ENCODE measurements around the gene CLDN12. TPM values are rescaled to one million over a fixed set of nuclear protein-coding genes. Genes with fewer than 3 reads are reported as not detected.

The CLDN12 gene
- total and polyA plus RNA-seq, 2 donors from 2014 or later: 23.9 to 43.8 TPM

DNA sequence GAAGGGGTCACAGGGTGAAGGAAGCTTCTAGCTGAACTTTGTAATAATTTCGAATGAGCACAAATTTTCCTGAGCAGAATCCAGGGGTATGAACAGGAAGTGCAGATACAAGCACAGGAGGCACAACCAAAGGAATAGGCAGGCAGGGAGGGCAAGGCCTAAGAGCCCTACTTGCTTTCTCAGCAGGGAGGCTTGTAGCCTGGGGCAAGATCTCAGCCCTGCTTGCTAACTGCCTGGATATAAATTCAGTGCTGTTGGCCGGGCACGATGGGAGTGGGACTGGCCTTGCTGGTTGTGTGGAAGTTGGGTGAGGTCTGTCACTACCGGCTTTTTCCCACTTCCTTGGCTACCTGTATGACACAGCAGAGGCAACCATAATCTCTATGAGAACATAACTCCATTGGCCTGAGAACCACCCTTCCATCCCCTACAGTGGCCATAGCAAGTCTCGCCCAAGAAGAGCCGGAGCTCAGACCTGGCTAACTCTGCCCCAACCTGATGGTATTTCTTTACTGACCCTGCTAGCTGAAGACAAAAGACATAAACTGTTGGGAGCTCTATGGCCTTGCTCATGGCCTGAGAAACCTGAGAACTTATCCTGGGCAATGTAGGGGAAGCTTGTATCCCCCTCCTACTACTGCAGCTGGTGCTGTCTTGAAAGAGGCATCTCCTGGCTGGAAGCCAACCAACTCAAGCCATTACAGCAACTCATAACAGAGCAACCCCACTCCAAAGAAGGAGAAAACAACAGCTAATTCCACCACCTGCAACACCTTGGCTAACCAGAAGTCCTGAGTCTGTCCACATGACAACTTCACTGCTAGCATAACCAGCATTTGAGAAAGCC lies 27.6 kb downstream of the CLDN12 start:
- DNase-seq (peak in 2 of 5 donors; percentile 31 to 57), FAIRE-seq (no peak)
- intact Hi-C loops (cut with DNase I): no loop called here
- H3K9ac ChIP-seq (ENCODE audit: low read length in 3 of 3): no peak overlapping the region
- TF ChIP-seq, protein P1, sequence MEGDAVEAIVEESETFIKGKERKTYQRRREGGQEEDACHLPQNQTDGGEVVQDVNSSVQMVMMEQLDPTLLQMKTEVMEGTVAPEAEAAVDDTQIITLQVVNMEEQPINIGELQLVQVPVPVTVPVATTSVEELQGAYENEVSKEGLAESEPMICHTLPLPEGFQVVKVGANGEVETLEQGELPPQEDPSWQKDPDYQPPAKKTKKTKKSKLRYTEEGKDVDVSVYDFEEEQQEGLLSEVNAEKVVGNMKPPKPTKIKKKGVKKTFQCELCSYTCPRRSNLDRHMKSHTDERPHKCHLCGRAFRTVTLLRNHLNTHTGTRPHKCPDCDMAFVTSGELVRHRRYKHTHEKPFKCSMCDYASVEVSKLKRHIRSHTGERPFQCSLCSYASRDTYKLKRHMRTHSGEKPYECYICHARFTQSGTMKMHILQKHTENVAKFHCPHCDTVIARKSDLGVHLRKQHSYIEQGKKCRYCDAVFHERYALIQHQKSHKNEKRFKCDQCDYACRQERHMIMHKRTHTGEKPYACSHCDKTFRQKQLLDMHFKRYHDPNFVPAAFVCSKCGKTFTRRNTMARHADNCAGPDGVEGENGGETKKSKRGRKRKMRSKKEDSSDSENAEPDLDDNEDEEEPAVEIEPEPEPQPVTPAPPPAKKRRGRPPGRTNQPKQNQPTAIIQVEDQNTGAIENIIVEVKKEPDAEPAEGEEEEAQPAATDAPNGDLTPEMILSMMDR (IDR thresholded peaks at IDR 0.05; ENCODE audit: borderline replicate concordance, extremely low read depth, insufficient read depth): no peak
- H3K27me3 ChIP-seq (ENCODE audit: control insufficient read depth, insufficient read depth, low read length): no peaks in the 10 kb centered on the region
- H3K9me3 ChIP-seq (ENCODE audit: control insufficient read depth in 2 of 3, insufficient read depth in 1 of 3, low read length in 3 of 3): peaks cover 0 to 5% (median 0%) of the 10 kb centered on the region in 3 donors
- H3K36me3 ChIP-seq (ENCODE audit: control insufficient read depth in 2 of 3, insufficient read depth in 3 of 3, low read length in 3 of 3): no peaks in the 10 kb centered on the region
- no peak overlapping the region for H3K27ac ChIP-seq (ENCODE audit: low read depth in 2 of 2, low read length in 2 of 2)
- H3K4me3 ChIP-seq (ENCODE audit: low read length in 3 of 3): no peak overlapping the region
- no peaks in the 10 kb centered on the region for H3K4me1 ChIP-seq (ENCODE audit: control insufficient read depth in 2 of 3, insufficient read depth in 2 of 3, low read depth in 1 of 3, low read length in 3 of 3)

DNA sequence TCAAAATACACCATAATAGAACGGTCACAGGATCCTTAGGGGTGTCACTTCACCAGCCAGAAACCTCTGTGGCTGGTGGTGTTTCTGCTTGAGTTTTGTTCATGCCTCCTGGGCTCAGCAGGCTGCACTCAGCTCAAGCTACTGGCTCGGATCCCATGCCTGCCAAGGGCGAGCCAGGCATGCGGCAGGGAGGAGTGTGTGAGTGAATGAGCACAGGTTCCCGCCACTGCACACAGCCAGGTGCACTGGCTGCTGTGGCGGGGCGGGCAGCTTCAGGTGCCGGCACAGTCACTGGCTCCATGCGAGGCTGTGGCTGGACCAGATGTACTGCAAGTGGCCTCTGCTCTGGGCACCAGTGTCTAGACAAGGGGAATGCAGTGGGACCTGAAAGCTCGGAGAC lies 29.5 kb downstream of the CLDN12 start:
- TF ChIP-seq, protein P1 (IDR thresholded peaks at IDR 0.05; ENCODE audit: borderline replicate concordance, extremely low read depth, insufficient read depth): no peak
- Histone ChIP-seq H3K27ac (ENCODE audit: low read depth in 2 of 2, low read length in 2 of 2) (no peak overlapping the region), H3K4me3 (ENCODE audit: low read length in 3 of 3) (no peak overlapping the region), H3K9me3 (ENCODE audit: control insufficient read depth in 2 of 3, insufficient read depth in 1 of 3, low read length in 3 of 3) (peaks cover 0 to 5% (median 0%) of the 10 kb centered on the region in 3 donors), H3K27me3 (ENCODE audit: control insufficient read depth, insufficient read depth, low read length) (no peaks in the 10 kb centered on the region), H3K9ac (ENCODE audit: low read length in 3 of 3) (no peak overlapping the region), H3K4me1 (ENCODE audit: control insufficient read depth in 2 of 3, insufficient read depth in 2 of 3, low read depth in 1 of 3, low read length in 3 of 3) (no peaks in the 10 kb centered on the region), H3K36me3 (ENCODE audit: control insufficient read depth in 2 of 3, insufficient read depth in 3 of 3, low read length in 3 of 3) (no peaks in the 10 kb centered on the region)
- DNase-seq: no peak
- intact Hi-C loops (cut with DNase I): no loop called here
- no peak for FAIRE-seq

DNA sequence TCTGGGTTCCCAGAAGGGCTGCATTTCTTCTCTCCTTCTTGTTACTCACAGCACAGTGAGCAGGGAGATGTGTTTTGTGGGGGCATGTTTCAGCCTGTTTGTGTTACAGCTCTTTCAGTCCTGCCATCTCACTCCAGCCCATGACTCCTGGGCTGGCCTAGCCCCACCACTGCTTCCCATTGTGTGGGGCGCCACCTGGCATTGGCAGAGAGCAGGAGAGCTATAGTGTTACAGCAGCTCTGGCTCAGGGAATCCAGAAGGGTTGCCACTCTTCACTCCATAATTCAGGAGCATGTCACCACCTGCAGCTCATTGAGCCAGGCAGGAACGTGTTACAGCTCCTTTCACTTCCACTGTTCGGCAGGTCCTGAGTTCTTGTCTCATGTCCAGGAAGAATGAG lies 30.0 kb downstream of the CLDN12 start:
- Histone ChIP-seq H3K27ac (ENCODE audit: low read depth in 2 of 2, low read length in 2 of 2) (no peak overlapping the region), H3K9ac (ENCODE audit: low read length in 3 of 3) (no peak overlapping the region), H3K4me3 (ENCODE audit: low read length in 3 of 3) (no peak overlapping the region), H3K4me1 (ENCODE audit: control insufficient read depth in 2 of 3, insufficient read depth in 2 of 3, low read depth in 1 of 3, low read length in 3 of 3) (no peaks in the 10 kb centered on the region), H3K27me3 (ENCODE audit: control insufficient read depth, insufficient read depth, low read length) (no peaks in the 10 kb centered on the region), H3K9me3 (ENCODE audit: control insufficient read depth in 2 of 3, insufficient read depth in 1 of 3, low read length in 3 of 3) (peaks cover 0 to 5% (median 0%) of the 10 kb centered on the region in 3 donors), H3K36me3 (ENCODE audit: control insufficient read depth in 2 of 3, insufficient read depth in 3 of 3, low read length in 3 of 3) (no peaks in the 10 kb centered on the region)
- DNase-seq (no peak), FAIRE-seq (no peak)
- intact Hi-C loops (cut with DNase I): no loop called here
- TF ChIP-seq, protein P1 (IDR thresholded peaks at IDR 0.05; ENCODE audit: borderline replicate concordance, extremely low read depth, insufficient read depth): no peak

Measured in kidney (tissue), 14 donors.